IMR-90 (cell line): Measurements from ENCODE around the gene KIF5C. TPM values are rescaled to one million over a fixed set of nuclear protein-coding genes. Genes with fewer than 3 reads are reported as not detected.

ENCODE experiments used
- ATAC-seq: fragments of 200-7000 bp; cut with Tn5 transposase; 2 replicates; pipeline ENCODE4 v1.9.1; 2020; ENCODE audit warnings: low read depth, mild to moderate bottlenecking, moderate library complexity
- BruUV-seq: library from RNA; stranded (reverse); fragments of 400-500 nt; replicated peaks from 2 replicates; lab custom pipeline; 2021; lab: Mats Ljungman, UMichigan
- CTCF ChIA-PET: fragments of 300-600 bp; formaldehyde crosslinking; extraction: SDS; loops from one replicate; lab custom pipeline; 2021; ENCODE audit warnings: antibody characterized with exemption; lab: Yijun Ruan, JAX
- POLR2A ChIA-PET: fragments of 300-600 bp; sonication (Branson Sonifier 250); formaldehyde crosslinking; loops from one replicate; lab custom pipeline; 2022; ENCODE audit warnings: antibody characterized with exemption; ENCODE audit not compliant: unreplicated experiment; lab: Charles Lee
- DNase-seq: peaks from one replicate; pipeline ENCODE4 v3.0.0; 2013
- H2AFZ ChIP-seq: replicated peaks from 2 replicates; pipeline ENCODE3; 2013; ENCODE audit warnings: low read length, mild to moderate bottlenecking; ENCODE audit not compliant: poor library complexity
- H2AK5ac ChIP-seq: 2 replicates; pipeline ENCODE4 v1.6.1; 2013; ENCODE audit warnings: low read depth, low read length, inconsistent platforms
- H2AK9ac ChIP-seq: replicated peaks from 2 replicates; pipeline ENCODE3; 2013; ENCODE audit warnings: mild to moderate bottlenecking, low read depth, low read length, moderate library complexity; ENCODE audit not compliant: poor library complexity
- H2BK120ac ChIP-seq: 2 replicates; pipeline ENCODE4 v1.6.1; 2013; ENCODE audit warnings: low read depth, low read length, inconsistent platforms
- H2BK15ac ChIP-seq: 3 replicates; pipeline ENCODE4 v1.6.1; 2013; ENCODE audit warnings: low read depth, low read length, inconsistent platforms
- H2BK20ac ChIP-seq: 2 replicates; pipeline ENCODE4 v1.6.1; 2013; ENCODE audit warnings: low read depth, mild to moderate bottlenecking, inconsistent platforms, low read length, moderate library complexity
- H2BK5ac ChIP-seq: 2 replicates; pipeline ENCODE4 v1.6.1; 2013; ENCODE audit warnings: mild to moderate bottlenecking, low read depth, low read length, inconsistent platforms; ENCODE audit not compliant: poor library complexity, severe bottlenecking
- H3K14ac ChIP-seq: replicated peaks from 2 replicates; pipeline ENCODE4 v1.6.1; 2013; ENCODE audit warnings: low read depth, low read length, inconsistent platforms
- H3K18ac ChIP-seq: 2 replicates; pipeline ENCODE4 v1.6.1; 2013; ENCODE audit warnings: low read depth, low read length, control low read depth
- H3K23ac ChIP-seq: 2 replicates; pipeline ENCODE4 v1.6.1; 2013; ENCODE audit warnings: low read depth, low read length, inconsistent platforms
- H3K27ac ChIP-seq: 2 replicates; pipeline ENCODE4 v1.5.1; 2013; ENCODE audit warnings: mild to moderate bottlenecking, control low read depth, low read length; ENCODE audit not compliant: insufficient read depth
- H3K27me3 ChIP-seq: 2 replicates; pipeline ENCODE4 v1.6.1; 2013; ENCODE audit warnings: low read length; ENCODE audit not compliant: control insufficient read depth, insufficient read depth
- H3K36me3 ChIP-seq: 2 replicates; pipeline ENCODE4 v1.6.1; 2013; ENCODE audit warnings: low read length, mixed read lengths; ENCODE audit not compliant: control insufficient read depth, insufficient read depth
- H3K4ac ChIP-seq: 2 replicates; pipeline ENCODE4 v1.6.1; 2013; ENCODE audit warnings: low read depth, low read length, inconsistent platforms
- H3K4me1 ChIP-seq: 2 replicates; pipeline ENCODE4 v1.6.1; 2013; ENCODE audit warnings: low read length, mixed read lengths; ENCODE audit not compliant: control insufficient read depth, insufficient read depth
- H3K4me2 ChIP-seq: 2 replicates; pipeline ENCODE4 v1.6.1; 2013; ENCODE audit warnings: low read depth, mild to moderate bottlenecking, control low read depth, low read length, moderate library complexity
- H3K4me3 ChIP-seq: 2 replicates; pipeline ENCODE4 v1.5.1; 2013; ENCODE audit warnings: low read depth, mild to moderate bottlenecking, control low read depth, low read length, moderate library complexity; ENCODE audit not compliant: insufficient read depth
- H3K56ac ChIP-seq: 2 replicates; pipeline ENCODE4 v1.6.1; 2013; ENCODE audit warnings: low read length, inconsistent platforms; ENCODE audit not compliant: insufficient read depth; ENCODE audit errors: extremely low read depth
- H3K79me1 ChIP-seq, 2 experiments: 2 replicates each; pipeline ENCODE4 v1.6.1; 2013; ENCODE audit warnings: low read length in 2 of 2, inconsistent platforms in 1 of 2, low read depth in 1 of 2
- H3K9ac ChIP-seq: 2 replicates; pipeline ENCODE4 v1.6.1; 2013; ENCODE audit warnings: low read depth, low read length, control low read depth
- H3K9me1 ChIP-seq: 2 replicates; pipeline ENCODE4 v1.6.1; 2013; ENCODE audit warnings: low read length, inconsistent platforms; ENCODE audit not compliant: insufficient read depth
- H3K9me3 ChIP-seq: 2 replicates; pipeline ENCODE4 v1.6.1; 2013; ENCODE audit warnings: low read length; ENCODE audit not compliant: control insufficient read depth, insufficient read depth
- H4K20me1 ChIP-seq: 2 replicates; pipeline ENCODE4 v1.6.1; 2013; ENCODE audit warnings: low read length, inconsistent platforms; ENCODE audit not compliant: insufficient read depth
- H4K5ac ChIP-seq: 2 replicates; pipeline ENCODE4 v1.6.1; 2013; ENCODE audit warnings: mild to moderate bottlenecking, low read depth, low read length, control low read depth
- H4K8ac ChIP-seq, 2 experiments: 2 replicates each; pipeline ENCODE4 v1.6.1; 2013; ENCODE audit warnings: low read depth in 2 of 2, low read length in 2 of 2, control low read depth in 1 of 2, inconsistent platforms in 1 of 2
- H4K91ac ChIP-seq: 2 replicates; pipeline ENCODE4 v1.6.1; 2013; ENCODE audit warnings: low read depth, low read length, inconsistent platforms; ENCODE audit not compliant: insufficient read depth
- CHD1 ChIP-seq: IDR thresholded peaks from 2 replicates; pipeline ENCODE4 v1.6.1; 2012; ENCODE audit warnings: low read depth, low read length, improper control_type of control experiment
- FOS ChIP-seq: fragments of 150-350 bp; IDR thresholded peaks from 2 replicates; pipeline ENCODE4 v1.6.1; 2016; ENCODE audit warnings: low read depth, low read length
- MAFK ChIP-seq: IDR thresholded peaks from 2 replicates; pipeline ENCODE4 v1.6.1; 2012; ENCODE audit warnings: low read depth, low read length, improper control_type of control experiment
- MAZ ChIP-seq: IDR thresholded peaks from 2 replicates; pipeline ENCODE4 v1.6.1; 2012; ENCODE audit warnings: low read depth, mild to moderate bottlenecking, low read length, improper control_type of control experiment, moderate library complexity, borderline replicate concordance
- MXI1 ChIP-seq: IDR thresholded peaks from 2 replicates; pipeline ENCODE4 v1.6.1; 2012; ENCODE audit warnings: low read depth, mild to moderate bottlenecking, low read length, moderate library complexity, borderline replicate concordance
- NFE2L2 ChIP-seq: fragments of 150-350 bp; IDR thresholded peaks from 2 replicates; pipeline ENCODE4 v1.6.1; 2016; ENCODE audit warnings: low read depth, mild to moderate bottlenecking, low read length
- POLR2A ChIP-seq: IDR thresholded peaks from 2 replicates; pipeline ENCODE4 v1.6.1; 2012; ENCODE audit warnings: mild to moderate bottlenecking, low read depth, low read length
- RAD21 ChIP-seq: IDR thresholded peaks from 2 replicates; pipeline ENCODE4 v1.6.1; 2012; ENCODE audit warnings: low read length, improper control_type of control experiment
- RFX5 ChIP-seq: IDR thresholded peaks from 2 replicates; pipeline ENCODE4 v1.8.0; 2012; ENCODE audit warnings: low read depth, mild to moderate bottlenecking, low read length, moderate library complexity
- SMC3 ChIP-seq: fragments of 150-350 bp; IDR thresholded peaks from 2 replicates; pipeline ENCODE4 v1.6.1; 2016; ENCODE audit warnings: low read depth, mild to moderate bottlenecking, antibody characterized with exemption, low read length, moderate library complexity
- dilution Hi-C: fragments of 300-500 bp; cut with HindIII; formaldehyde crosslinking; loops from one replicate; pipeline ENCODE4 v1.14.3; 2018; ENCODE audit warnings: low sequenced_read_pairs; ENCODE audit not compliant: unreplicated experiment
- in situ Hi-C: fragments of 300-500 bp; cut with MboI; formaldehyde crosslinking; loops from 3 replicates; pipeline ENCODE4 v1.14.3; 2019; ENCODE audit warnings: low sequenced_read_pairs, inconsistent platforms, mixed read lengths
- intact Hi-C: fragments of 100-400 bp; cut with micrococcal nuclease; formaldehyde crosslinking; loops from 2 replicates; pipeline ENCODE4 v1.10.0; 2022
- polyA plus RNA-seq, 3 experiments: library from polyadenylated mRNA; depleted of rRNA; stranded (reverse); fragments of >200 nt; gene quantifications; 2 replicates each; pipeline ENCODE4 v1.2.3, GENCODE V29; 2012; ENCODE audit warnings: low replicate concordance in 1 of 3
- total RNA-seq: library from RNA; depleted of rRNA; stranded (reverse); fragments of >200 nt; gene quantifications from 2 replicates; pipeline ENCODE4 v1.2.3, GENCODE V29; 2012
- TF ChIP-seq, protein P1 (sequence below): fragments of 150-350 bp; IDR thresholded peaks from 2 replicates; pipeline ENCODE4 v1.6.1; 2017; ENCODE audit warnings: mild to moderate bottlenecking, antibody characterized with exemption, low read length, low read depth

The KIF5C gene
- total and polyA plus RNA-seq, 2 of the 4 experiments (the other 2 are of a cell fraction), result 0.10 to 0.18 TPM

DNA sequence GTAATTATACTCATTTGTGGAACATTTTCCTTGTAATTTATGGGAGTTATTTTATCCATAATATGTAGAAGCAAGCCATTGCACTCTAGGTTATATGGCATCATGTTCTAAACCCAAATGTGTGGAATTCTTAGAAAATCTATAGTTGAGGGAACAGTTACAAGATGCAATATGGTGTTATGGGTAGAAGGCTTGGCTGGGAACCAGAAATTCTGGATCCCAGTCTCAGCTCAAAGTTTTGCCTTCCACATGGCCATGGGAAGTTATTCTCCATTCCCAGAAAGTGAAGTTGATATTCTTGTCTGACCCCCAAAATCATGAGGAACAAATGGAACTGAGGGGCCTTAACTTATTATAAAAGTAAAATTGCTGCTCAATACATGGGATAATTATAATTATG, 38.0 kb downstream of the KIF5C start:
- Histone ChIP-seq H2BK120ac (no peak overlapping the region), H2AFZ (no peak overlapping the region), H3K9ac (no peak overlapping the region), H3K27me3 (no peaks in the 10 kb centered on the region; the same call in 1 of the 2 replicates), H4K5ac (no peak overlapping the region), H2AK9ac (no peak overlapping the region), H2BK20ac (no peak overlapping the region), H2AK5ac (no peak overlapping the region), H4K91ac (no peak overlapping the region), H3K23ac (no peak overlapping the region), H2BK15ac (no peak overlapping the region), H3K9me3 (no peaks in the 10 kb centered on the region), H3K27ac (no peak overlapping the region), H3K4me1 (no peaks in the 10 kb centered on the region), H3K18ac (no peak overlapping the region), H3K56ac (no peak overlapping the region), H3K4me2 (no peak overlapping the region), H3K14ac (no peak overlapping the region), H3K36me3 (no peaks in the 10 kb centered on the region), H3K4me3 (no peak overlapping the region), H3K9me1 (no peaks in the 10 kb centered on the region), H3K4ac (no peak overlapping the region), H4K8ac (no peak overlapping the region), H2BK5ac (no peak overlapping the region), H4K20me1 (no peaks in the 10 kb centered on the region), H3K79me1 (no peaks in the 10 kb centered on the region)
- ChIA-PET POLR2A (no interaction called here), CTCF (no interaction called here)
- intact Hi-C loops (no loop called here), in situ Hi-C loops (no loop called here), dilution Hi-C loops (no loop called here)
- BruUV-seq, result no TSS peak
- ATAC-seq (no peak), DNase-seq (no peak)
- TF ChIP-seq POLR2A, result no peak
- no peak for TF ChIP-seq NFE2L2
- no peak for TF ChIP-seq RFX5
- no peak for TF ChIP-seq FOS
- no peak for TF ChIP-seq RAD21
- no peak for TF ChIP-seq SMC3
- TF ChIP-seq MXI1, result no peak
- TF ChIP-seq MAZ, result no peak
- TF ChIP-seq CHD1, result no peak
- no peak for TF ChIP-seq MAFK
- TF ChIP-seq, protein P1, sequence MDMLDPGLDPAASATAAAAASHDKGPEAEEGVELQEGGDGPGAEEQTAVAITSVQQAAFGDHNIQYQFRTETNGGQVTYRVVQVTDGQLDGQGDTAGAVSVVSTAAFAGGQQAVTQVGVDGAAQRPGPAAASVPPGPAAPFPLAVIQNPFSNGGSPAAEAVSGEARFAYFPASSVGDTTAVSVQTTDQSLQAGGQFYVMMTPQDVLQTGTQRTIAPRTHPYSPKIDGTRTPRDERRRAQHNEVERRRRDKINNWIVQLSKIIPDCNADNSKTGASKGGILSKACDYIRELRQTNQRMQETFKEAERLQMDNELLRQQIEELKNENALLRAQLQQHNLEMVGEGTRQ, result no peak
